LHCN-M2 (cell line): Measurements from ENCODE around the gene REL. TPM values are rescaled to one million over a fixed set of nuclear protein-coding genes. Genes with fewer than 3 reads are reported as not detected.
"Not testable (repeated sequence)": the region's sequence is repeated elsewhere in the genome, so short reads cannot be mapped to it uniquely, and the experiment has no call there.

Experiments used
- DNase-seq: peaks from one replicate; pipeline ENCODE4 v3.0.0-alpha.2; 2012; ENCODE audit warnings: low read depth
- polyA plus RNA-seq: library from polyadenylated mRNA; unstranded; fragments of >200 nt; gene quantifications from one replicate; pipeline ENCODE4 v1.2.1, GENCODE V29; 2012; ENCODE audit warnings: missing spikeins
- total RNA-seq: library from RNA; depleted of rRNA; stranded (reverse); fragments of >200 nt; gene quantifications from 2 replicates; pipeline ENCODE4 v1.2.3, GENCODE V29; 2014; rRNA removed

Gene REL
- total RNA-seq = 2.8 and 3.2 TPM in 2 replicates
- polyA plus RNA-seq = 0.49 TPM

- peak; percentile 79 for DNase-seq
These were observed at the start of gene REL for GRCh38 chr2:60881047-60881932. Gene REL, plus strand, starts transcription at chr2:60881574. Its CDS starts 267 bp downstream, at chr2:60881841.

- no peak for DNase-seq
These were observed 49.5 kb upstream of the REL start for GRCh38 chr2:60831921-60832320.

- no peak for DNase-seq
These were observed 48.8 kb upstream of the REL start for GRCh38 chr2:60832621-60833020.

GRCh38 chr2:60834270-60834717 is 47.1 kb upstream of the REL start:
- DNase-seq = no peak

GRCh38 chr2:60836491-60836890 is 44.9 kb upstream of the REL start:
- DNase-seq = no peak

GRCh38 chr2:60837123-60837522 is 44.3 kb upstream of the REL start:
- no peak for DNase-seq

GRCh38 chr2:60838481-60838880 is 42.9 kb upstream of the REL start:
- DNase-seq = no peak

GRCh38 chr2:60839126-60839813 is 42.1 kb upstream of the REL start:
- DNase-seq = no peak

GRCh38 chr2:60840880-60841279 is 40.5 kb upstream of the REL start:
- no peak for DNase-seq

- DNase-seq = no peak
These were observed 38.4 kb upstream of the REL start for GRCh38 chr2:60843006-60843405.

GRCh38 chr2:60844105-60844504 is 37.3 kb upstream of the REL start:
- no peak for DNase-seq

GRCh38 chr2:60847854-60848253 is 33.5 kb upstream of the REL start:
- no peak for DNase-seq

- no peak for DNase-seq
These were observed 32.2 kb upstream of the REL start for GRCh38 chr2:60849187-60849586.

GRCh38 chr2:60852282-60852860 is 29.0 kb upstream of the REL start:
- DNase-seq = no peak

GRCh38 chr2:60853531-60853930 is 27.8 kb upstream of the REL start:
- DNase-seq = no peak

- DNase-seq = no peak
These were observed 25.2 kb upstream of the REL start for GRCh38 chr2:60855989-60856669.

GRCh38 chr2:60857056-60857455 is 24.3 kb upstream of the REL start:
- DNase-seq = no peak

GRCh38 chr2:60858897-60859311 is 22.5 kb upstream of the REL start:
- DNase-seq = no peak

GRCh38 chr2:60861736-60862135 is 19.6 kb upstream of the REL start:
- peak; percentile 44 for DNase-seq

GRCh38 chr2:60862642-60863041 is 18.7 kb upstream of the REL start:
- DNase-seq = no peak

GRCh38 chr2:60865361-60865760 is 16.0 kb upstream of the REL start:
- not testable (repeated sequence) for DNase-seq

- DNase-seq = no peak
These were observed 14.4 kb upstream of the REL start for GRCh38 chr2:60867007-60867406.
